ENCODE measurements around the gene PARP12.

Gene PARP12

DNA sequence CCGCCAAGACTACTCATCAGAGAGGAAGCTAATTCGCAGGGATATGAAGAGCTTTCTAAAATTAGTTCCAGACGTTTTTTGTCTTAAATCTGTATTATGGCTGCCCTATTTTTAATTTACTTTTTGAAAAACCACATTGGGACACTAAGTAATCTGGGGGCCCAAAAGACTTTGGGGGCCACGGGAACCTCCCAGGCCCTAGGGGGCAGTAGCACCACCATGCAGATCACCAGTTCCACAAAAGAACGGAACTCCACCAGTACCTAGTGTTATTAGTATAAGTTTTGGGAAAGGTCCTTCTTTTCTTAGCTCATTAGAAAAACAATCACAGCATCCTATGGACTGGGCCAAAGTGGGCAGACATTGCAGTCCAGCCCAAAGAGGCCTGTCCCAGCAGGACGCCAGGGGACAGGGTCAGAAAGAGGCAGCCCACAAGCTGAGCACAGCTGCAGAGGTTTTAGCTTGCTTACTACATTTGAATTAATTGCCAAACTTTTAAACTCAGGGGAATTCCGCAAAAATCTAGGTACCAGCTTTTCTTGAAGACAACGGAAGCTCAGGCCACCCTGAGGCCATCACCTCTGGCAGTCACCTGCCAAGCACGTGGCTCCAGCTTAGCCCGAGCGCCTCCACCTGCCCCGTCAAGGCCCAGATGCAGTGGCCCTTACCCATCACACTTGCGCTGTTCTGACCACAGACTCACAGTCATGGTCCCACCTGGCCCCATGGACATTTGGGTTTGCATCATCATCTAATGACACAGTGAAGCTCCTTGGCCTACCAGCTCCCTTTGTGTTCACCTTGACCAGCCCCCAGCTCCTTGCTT, 74.8 kb downstream of the PARP12 start:
- DNase-seq = no peak

- DNase-seq = no peak
Observed at GRCh38 chr7:139985811-139986210, 76.9 kb downstream of the PARP12 start.

DNA sequence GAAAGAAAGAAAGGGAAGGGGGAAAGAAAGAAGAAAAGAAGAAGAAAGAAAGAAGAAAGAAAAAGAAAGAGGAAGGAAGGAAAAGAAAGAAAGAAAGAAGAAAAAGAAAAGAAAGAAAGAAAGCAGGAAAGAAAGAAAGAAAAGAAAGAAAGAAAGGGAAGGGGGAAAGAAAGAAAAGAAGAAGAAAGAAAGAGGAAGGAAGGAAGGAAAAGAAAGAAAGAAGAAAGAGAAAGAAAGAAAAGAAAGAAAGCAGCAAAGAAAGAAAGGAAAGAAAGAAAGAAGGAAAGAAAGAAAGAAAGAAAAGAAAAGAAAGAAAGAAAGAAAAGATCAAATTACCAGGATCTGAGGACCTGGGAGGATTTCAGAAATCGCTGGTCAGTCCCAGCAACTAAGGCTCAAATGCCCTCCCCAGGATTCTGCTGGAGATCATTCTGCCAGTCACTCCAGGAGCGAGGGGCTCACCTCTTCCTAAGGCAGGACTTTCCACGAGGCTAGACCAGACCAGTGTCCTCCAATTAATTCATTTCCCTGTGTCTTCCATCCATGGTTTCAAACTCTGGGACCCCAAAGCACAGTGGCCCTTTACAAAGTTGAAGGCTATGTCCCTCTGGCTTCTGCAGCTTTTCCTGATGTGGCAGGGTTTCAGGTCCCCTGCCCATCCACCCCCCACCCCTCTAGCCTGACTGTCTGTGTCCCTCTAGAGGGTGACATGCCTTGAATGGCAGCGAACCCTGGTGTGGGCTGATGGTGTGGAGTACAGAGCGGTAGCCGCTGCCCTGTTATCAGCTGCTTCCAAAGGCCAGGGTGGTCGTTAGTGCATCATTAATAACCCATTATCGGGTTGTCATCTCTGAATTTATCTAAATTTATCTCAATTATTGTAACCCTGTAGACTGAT, 77.9 kb downstream of the PARP12 start:
- DNase-seq = no peak

DNA sequence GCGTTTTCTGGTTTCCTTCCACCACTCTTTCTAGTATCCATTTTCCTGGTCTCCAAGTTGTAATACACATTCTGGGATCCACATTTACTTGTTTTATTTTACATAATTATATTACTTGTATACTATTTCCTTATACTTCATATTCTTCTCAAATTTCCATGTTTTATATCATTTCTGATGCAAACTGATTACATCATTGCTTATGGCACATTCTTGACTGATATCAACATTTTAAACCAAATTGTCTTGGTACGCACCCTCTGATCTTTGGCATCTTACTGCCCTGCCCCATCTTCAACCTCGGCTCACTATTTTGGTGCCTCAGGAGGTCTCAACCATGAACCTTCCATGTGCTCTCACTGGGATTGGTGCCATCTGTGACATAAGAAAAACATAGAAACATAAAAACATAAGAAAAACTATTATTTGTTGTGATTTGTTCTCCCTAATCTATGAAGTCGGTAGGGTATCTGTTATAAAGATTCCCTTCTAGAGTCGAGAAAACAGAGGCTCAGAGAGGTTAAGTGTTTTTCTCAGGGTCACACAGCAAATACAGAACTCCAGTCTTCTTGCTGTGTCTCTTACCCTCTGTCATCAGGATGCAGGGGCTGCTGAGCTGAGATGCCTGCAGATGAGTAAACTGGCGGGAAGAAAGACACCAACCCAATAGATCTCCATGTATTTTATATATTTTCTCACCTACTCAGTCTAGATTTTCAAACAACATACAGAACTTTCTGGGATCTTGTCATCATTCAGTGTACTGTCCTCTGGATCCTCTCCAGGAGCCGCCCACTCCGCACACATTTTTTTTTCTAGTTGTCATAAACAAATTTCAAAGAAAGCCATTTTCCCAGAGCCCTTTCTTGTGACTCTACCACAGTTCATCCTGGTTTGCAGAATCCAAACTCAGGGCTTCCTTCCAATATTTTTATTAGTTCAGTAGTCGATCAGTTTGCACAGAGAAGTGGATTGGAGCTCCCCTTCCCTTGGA, 79.5 kb downstream of the PARP12 start:
- DNase-seq = no peak

- DNase-seq = no peak
Observed at GRCh38 chr7:139981511-139981895, 81.2 kb downstream of the PARP12 start.

DNA sequence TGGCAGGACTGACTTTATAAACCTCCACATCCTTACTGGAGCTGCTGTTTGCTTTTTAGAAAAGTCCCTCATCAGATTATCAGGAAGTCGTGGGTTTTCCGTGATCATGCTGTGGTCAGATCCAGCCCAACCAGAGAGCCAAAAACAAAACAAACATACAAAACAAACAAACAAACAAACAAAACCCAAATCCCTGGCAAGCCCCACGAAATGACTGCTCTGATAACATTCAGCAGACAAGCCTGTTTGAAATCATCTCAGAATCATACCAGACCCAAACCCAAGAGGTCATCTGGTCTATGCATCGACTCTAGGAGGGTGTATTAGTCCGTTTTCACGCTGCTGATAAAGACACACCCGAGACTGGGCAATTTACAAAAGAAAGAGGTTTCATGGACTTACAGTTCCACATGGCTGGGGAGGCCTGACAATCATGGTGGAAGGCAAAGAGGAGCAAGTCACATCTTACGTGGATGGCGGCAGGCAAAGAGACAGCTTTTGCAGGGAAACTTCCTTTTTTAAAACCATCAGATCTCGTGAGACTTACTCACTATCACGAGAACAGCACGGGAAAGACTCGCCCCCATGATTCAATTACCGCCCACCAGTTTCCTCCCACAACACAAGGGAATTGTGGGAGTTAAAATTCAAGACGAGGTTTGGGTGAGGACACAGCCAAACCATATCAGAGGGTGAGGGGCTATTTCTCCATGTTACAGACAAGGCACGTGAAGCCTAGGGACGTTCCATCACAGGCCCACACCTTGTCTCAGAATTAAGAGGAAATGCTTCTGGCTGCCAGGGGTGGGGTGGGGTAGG, 85.7 kb downstream of the PARP12 start:
- DNase-seq = no peak

DNA sequence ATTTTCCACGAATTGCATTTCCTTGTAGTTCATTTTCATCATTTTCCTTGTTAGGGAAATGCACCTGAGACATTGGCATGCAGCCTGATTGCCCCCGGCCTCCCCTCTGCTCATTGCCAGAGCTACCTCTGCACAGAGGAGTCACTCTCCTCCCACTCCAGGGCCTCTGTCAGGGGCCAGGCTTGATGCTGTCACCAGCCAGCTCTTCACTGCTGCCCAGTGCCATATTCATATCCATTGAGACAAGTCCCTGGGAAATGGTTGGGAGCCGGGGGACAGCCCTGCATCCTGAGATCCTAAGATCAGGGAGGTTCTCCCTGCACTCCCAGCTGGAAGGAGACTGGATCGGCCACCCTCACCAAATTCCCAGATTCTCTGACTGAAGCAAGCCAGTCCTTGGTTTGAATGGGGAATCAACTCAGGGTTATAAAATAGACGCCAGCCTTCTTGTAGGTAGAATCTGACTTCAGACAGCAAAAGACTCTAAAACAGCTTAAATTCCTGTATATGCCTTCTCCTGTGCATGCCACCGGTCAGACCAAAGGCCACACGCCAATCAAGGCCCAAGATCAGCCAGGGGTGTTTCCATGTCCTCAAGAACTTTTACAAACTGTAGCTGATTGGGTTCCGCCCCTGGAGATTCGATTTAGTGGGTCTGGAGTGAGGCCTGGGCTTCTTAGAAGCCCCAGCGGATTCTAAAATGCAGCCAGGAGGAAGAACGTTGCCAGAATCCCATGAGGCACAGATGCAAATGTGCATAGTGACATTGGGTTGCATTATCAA, 86.5 kb downstream of the PARP12 start:
- no peak for DNase-seq

DNA sequence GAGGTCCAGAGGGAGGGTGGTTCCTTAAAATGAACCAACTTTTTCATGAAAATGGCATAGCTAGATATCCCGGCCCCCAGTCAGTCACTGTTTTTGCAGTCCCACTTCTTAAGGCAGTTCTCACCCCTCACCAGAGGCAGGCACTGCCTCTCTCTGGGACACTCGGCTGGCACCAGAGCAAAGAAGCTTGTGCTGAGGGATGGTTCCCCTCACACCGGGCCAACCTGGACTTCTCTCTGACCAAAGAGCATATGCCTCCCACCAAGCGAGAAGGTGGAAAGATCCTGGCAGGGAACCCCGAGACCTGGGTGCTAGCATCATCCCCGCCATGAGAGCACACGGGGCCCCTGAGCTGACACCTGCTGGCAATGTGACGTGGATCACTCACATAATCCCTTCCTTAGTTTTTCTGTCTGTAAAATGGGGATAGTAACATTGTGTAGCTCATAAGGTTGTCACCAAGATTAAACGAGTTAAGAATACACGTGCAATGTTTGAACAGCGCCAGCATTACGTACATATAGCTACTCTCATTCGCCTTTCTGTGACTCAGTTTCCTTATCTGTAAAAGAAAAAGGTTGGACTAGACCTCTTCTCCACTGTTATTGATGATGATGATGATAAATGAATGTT, 88.5 kb downstream of the PARP12 start:
- DNase-seq = no peak
